Smooth muscle cell (in vitro differentiated cells): ENCODE data around the gene UBE2D4. TPM values are rescaled to one million over a fixed set of nuclear protein-coding genes. Genes with fewer than 3 reads are reported as not detected.

Experiments
- DNase-seq: peaks from one replicate; lab custom pipeline; 2025; ENCODE audit not compliant: unreplicated experiment; lab: John Stamatoyannopoulos, UW
- H2AFZ ChIP-seq: fragments of 200-600 bp; sonication (generic); 2 replicates; pipeline ENCODE4 v1.6.0; 2016; ENCODE audit warnings: antibody characterized with exemption, low read depth, mild to moderate bottlenecking
- H3F3A ChIP-seq: fragments of 200-600 bp; sonication (generic); 2 replicates; pipeline ENCODE4 v1.6.0; 2017; ENCODE audit warnings: antibody characterized with exemption, low read depth
- H3K27ac ChIP-seq: fragments of 200-600 bp; sonication (generic); 2 replicates; pipeline ENCODE4 v1.5.1; 2016; ENCODE audit warnings: low read depth, mild to moderate bottlenecking
- H3K27me3 ChIP-seq: fragments of 200-600 bp; sonication (generic); 2 replicates; pipeline ENCODE4 v1.6.1; 2016; ENCODE audit warnings: low read depth, mild to moderate bottlenecking
- H3K36me3 ChIP-seq: fragments of 200-600 bp; sonication (generic); 2 replicates; pipeline ENCODE4 v1.5.1; 2016; ENCODE audit warnings: low read depth
- H3K4me1 ChIP-seq: fragments of 200-600 bp; sonication (generic); 2 replicates; pipeline ENCODE4 v1.5.1; 2016; ENCODE audit warnings: low read depth
- H3K4me2 ChIP-seq: fragments of 200-600 bp; sonication (generic); 2 replicates; pipeline ENCODE4 v1.6.0; 2016; ENCODE audit warnings: mild to moderate bottlenecking
- H3K4me3 ChIP-seq: fragments of 200-600 bp; sonication (generic); 2 replicates; pipeline ENCODE4 v1.5.1; 2016; ENCODE audit warnings: mild to moderate bottlenecking
- H3K79me2 ChIP-seq: fragments of 200-600 bp; sonication (generic); 2 replicates; pipeline ENCODE4 v1.6.0; 2016; ENCODE audit warnings: low read depth, mild to moderate bottlenecking
- H3K9ac ChIP-seq: fragments of 200-600 bp; sonication (generic); 2 replicates; pipeline ENCODE4 v1.6.0; 2016; ENCODE audit warnings: low read depth
- H3K9me3 ChIP-seq: fragments of 200-600 bp; sonication (generic); replicated peaks from 2 replicates; pipeline ENCODE4 v1.5.1; 2016; ENCODE audit warnings: low read depth
- H4K20me1 ChIP-seq: fragments of 200-600 bp; sonication (generic); 2 replicates; pipeline ENCODE4 v1.6.0; 2016; ENCODE audit warnings: low read depth
- WGBS: methylation state at CpG from one replicate; pipeline ENCODE4 v1.1.7; 2016; ENCODE audit warnings: low lambda C conversion rate; 5-methylcytosine and 5-hydroxymethylcytosine counted together
- polyA plus RNA-seq: library from polyadenylated mRNA; unstranded; fragments of >200 nt; fragmentation: Nextera tagmentation; extraction: Ambion mirVana; gene quantifications from 2 replicates; pipeline ENCODE4 v1.2.1, GENCODE V29; 2016
- total RNA-seq: library from RNA; depleted of rRNA; stranded (reverse); fragments of >200 nt; gene quantifications from 2 replicates; pipeline ENCODE4 v1.2.3, GENCODE V29; 2014
- TF ChIP-seq, protein P1 (sequence below): fragments of 200-600 bp; sonication (generic); IDR thresholded peaks from 2 replicates; pipeline ENCODE4 v1.5.1; 2017; ENCODE audit warnings: borderline replicate concordance, mild to moderate bottlenecking, antibody characterized with exemption; ENCODE audit not compliant: insufficient read depth, poor library complexity, severe bottlenecking

UBE2D4 gene
- total RNA-seq (5.6 and 8.6 TPM in 2 replicates), polyA plus RNA-seq (4.6 and 9.5 TPM in 2 replicates)

DNA sequence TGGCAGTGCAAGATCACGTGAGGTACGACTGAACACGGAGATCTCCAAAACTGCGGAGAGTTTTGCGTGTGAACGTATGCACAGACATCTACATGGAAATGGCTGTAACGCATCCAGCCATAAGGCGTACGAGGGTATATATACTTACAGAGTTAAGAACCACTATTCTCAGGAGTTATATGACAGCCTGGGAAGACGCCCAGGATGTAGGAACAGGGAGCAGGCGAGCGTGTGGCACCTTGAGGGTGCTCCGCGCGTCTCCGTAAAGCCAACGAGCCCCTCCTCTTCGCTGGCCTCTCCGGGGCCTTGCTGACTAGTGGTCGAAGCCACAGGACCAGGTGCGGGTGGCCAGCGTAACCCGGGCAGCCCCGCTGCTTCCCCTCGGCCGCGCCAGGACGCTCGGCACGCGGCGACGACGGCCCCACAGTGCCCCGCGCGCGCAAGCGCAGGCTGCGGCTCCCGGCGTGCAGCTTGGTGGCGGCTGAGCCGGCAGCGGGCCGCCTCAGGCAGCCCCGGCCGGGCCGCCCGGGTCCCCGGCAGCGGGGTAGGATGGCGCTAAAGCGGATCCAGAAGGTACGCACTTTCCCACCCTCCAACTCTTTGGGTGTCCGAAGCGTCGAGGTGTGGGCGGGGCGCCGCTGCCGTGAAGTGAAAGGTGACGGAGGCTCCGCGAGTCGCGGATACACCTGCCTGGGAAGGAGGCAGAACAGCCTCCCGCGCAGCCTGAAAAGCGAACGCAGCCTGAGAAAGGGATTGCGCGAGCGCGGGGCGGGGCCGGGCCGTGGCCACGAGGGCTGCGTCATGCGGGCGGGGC, at the start of gene UBE2D4:
Gene UBE2D4 (plus strand): TSS at position 453 of the 814 bp plus-strand sequence. CDS start 97 bp downstream, at position 550.
- no peaks in the 10 kb centered on the region for H3K36me3 ChIP-seq
- H3K9me3 ChIP-seq: no peaks in the 10 kb centered on the region
- TF ChIP-seq, protein P1, sequence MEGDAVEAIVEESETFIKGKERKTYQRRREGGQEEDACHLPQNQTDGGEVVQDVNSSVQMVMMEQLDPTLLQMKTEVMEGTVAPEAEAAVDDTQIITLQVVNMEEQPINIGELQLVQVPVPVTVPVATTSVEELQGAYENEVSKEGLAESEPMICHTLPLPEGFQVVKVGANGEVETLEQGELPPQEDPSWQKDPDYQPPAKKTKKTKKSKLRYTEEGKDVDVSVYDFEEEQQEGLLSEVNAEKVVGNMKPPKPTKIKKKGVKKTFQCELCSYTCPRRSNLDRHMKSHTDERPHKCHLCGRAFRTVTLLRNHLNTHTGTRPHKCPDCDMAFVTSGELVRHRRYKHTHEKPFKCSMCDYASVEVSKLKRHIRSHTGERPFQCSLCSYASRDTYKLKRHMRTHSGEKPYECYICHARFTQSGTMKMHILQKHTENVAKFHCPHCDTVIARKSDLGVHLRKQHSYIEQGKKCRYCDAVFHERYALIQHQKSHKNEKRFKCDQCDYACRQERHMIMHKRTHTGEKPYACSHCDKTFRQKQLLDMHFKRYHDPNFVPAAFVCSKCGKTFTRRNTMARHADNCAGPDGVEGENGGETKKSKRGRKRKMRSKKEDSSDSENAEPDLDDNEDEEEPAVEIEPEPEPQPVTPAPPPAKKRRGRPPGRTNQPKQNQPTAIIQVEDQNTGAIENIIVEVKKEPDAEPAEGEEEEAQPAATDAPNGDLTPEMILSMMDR: no peak
- peak within 1 kb of the TSS; percentile 86 for H2AFZ ChIP-seq
- 8% methylated on average over 76 of the region's 82 CpGs for WGBS
- peaks cover 10% of the 10 kb centered on the region for H3K4me1 ChIP-seq
- peaks cover 6% of the 10 kb centered on the region for H3F3A ChIP-seq
- no peaks in the 10 kb centered on the region for H3K27me3 ChIP-seq
- no peak within 1 kb of the TSS for H3K9ac ChIP-seq
- peak within 1 kb of the TSS; percentile 99 for H3K4me2 ChIP-seq
- H3K79me2 ChIP-seq: no peaks in the 10 kb centered on the region
- DNase-seq: peak; percentile 62
- peak within 1 kb of the TSS; percentile 84 for H3K4me3 ChIP-seq
- H4K20me1 ChIP-seq: no peaks in the 10 kb centered on the region
- H3K27ac ChIP-seq: peak within 1 kb of the TSS; percentile 59

DNA sequence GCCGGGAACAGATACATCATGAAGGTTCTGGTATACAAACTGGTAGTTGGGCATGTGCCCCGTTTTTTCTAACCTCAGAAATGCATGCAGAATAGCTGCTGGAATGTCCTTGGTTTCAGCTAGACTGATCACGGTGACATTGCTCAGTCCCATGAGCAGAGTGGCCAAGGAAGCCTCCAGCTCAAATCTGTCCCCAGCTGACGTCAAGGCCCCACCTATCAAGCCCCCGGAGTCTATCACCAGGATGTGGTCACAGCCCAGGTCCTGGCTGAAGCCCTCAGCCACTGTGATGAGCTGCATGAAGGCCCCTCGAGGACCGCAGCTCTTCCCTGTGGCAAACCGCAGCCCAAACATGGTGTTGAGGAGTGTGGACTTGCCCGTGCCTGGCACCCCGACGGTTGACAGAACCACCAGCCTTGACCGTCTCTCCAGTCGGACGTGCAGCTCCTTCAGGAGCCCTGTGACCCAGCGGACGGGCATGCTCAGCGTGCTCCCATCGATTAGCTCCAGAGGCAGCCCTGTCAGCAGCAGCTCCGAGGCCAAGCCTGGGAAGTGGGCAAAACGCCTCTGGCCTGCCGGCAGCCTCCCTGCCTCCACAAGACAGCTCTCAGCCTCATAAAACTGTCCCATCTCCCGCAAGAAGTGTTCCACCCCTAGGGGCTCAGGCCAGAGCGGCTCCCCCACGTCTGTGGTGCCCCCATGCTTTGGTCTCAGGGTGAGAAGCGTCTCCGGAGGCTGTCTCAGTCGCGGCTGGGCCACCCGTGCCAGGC, 49.1 kb upstream of the UBE2D4 start:
- H3K27me3 ChIP-seq: no peaks in the 10 kb centered on the region
- TF ChIP-seq, protein P1: no peak
- H3K4me2 ChIP-seq: no peak overlapping the region
- no peak overlapping the region for H3K4me3 ChIP-seq
- H3F3A ChIP-seq: no peaks in the 10 kb centered on the region
- peaks cover 3% of the 10 kb centered on the region for H3K4me1 ChIP-seq
- no peaks in the 10 kb centered on the region for H3K9me3 ChIP-seq
- no peak for DNase-seq
- H3K79me2 ChIP-seq: no peaks in the 10 kb centered on the region
- H4K20me1 ChIP-seq: no peaks in the 10 kb centered on the region
- no peaks in the 10 kb centered on the region for H3K36me3 ChIP-seq
- no peak overlapping the region for H2AFZ ChIP-seq
- H3K9ac ChIP-seq: no peak overlapping the region
- no peak overlapping the region for H3K27ac ChIP-seq
- WGBS: 97% methylated on average over 25 of the region's 29 CpGs

DNA sequence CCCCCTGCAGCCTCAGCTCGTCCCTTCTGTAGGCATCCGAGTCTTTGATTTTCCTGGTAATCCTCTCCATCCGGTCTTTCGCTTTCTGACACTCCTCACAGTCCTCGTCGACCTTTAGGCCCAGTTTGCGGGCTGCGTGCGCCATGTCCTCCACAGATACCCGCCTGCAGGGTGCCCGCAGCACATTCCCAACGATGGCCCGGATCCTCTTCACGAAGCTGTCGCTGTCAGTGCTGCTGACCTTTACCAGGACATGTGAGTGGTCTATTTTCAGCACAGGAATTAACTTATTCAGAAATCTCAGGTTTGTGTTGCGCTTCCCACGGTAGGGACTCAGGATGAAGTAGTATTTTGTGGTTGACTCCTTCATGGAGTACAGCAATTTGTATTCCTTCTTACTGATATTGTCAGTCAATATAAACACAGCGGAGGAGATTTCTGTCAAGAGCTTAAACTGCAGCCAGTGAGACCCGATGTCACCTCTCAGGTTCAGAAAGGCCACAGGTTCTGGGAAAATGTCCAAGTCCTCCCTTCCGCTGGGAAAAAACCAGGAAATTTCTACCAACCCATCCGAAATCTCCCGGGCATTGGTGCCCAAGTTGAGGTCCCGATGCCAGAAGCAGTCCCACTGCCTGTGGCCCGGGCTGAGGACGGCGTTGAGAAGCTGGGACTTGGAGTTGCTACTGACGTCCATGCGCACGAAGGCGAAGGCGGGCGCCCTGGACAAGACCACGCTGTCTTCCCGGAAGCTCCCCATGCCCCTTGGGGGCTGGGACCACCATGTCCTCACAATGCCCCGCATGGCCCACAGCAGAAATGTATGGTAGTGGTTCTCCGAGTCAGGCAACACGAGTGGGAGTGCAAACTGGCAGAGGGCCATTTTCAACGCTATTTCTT, 48.0 kb upstream of the UBE2D4 start:
- Histone ChIP-seq H3K27me3 (no peaks in the 10 kb centered on the region), H3K9ac (no peak overlapping the region), H3K79me2 (no peaks in the 10 kb centered on the region), H3K4me2 (no peak overlapping the region), H2AFZ (no peak overlapping the region), H3K4me1 (no peaks in the 10 kb centered on the region), H3K9me3 (no peaks in the 10 kb centered on the region), H3K4me3 (no peak overlapping the region), H3F3A (no peaks in the 10 kb centered on the region), H4K20me1 (no peaks in the 10 kb centered on the region), H3K36me3 (no peaks in the 10 kb centered on the region), H3K27ac (no peak overlapping the region)
- TF ChIP-seq, protein P1: no peak
- DNase-seq: no peak
- WGBS: 98% methylated on average over 38 of the region's 38 CpGs
